ENCODE measurements around the gene MLYCD. TPM values are rescaled to one million over a fixed set of nuclear protein-coding genes. Genes with fewer than 3 reads are reported as not detected.
"Not testable (repeated sequence)": the region's sequence is repeated elsewhere in the genome, so short reads cannot be mapped to it uniquely, and the experiment has no call there.

MLYCD gene
- total RNA-seq, 1 donor from 2014 or later: 5.6 TPM

GRCh38 chr16:83926726-83927397 is 27.9 kb downstream of the MLYCD start:
- DNase-seq: peak; percentile 77

GRCh38 chr16:83928341-83929055 is 29.6 kb downstream of the MLYCD start:
- no peak for DNase-seq

GRCh38 chr16:83929811-83930555 is 31.1 kb downstream of the MLYCD start:
- DNase-seq: no peak

GRCh38 chr16:83930730-83931500 is 32.0 kb downstream of the MLYCD start:
- no peak for DNase-seq

GRCh38 chr16:83931556-83931955 is 32.6 kb downstream of the MLYCD start:
- no peak for DNase-seq

GRCh38 chr16:83932304-83932703 is 33.4 kb downstream of the MLYCD start:
- DNase-seq: no peak

- DNase-seq: no peak
Measured at GRCh38 chr16:83932955-83933673, 34.2 kb downstream of the MLYCD start.

- no peak for DNase-seq
Measured at GRCh38 chr16:83933885-83934683, 35.2 kb downstream of the MLYCD start.

GRCh38 chr16:83934684-83934977 is 35.7 kb downstream of the MLYCD start:
- no peak for DNase-seq

GRCh38 chr16:83935005-83935857 is 36.3 kb downstream of the MLYCD start:
- DNase-seq: no peak

- no peak for DNase-seq
Measured at GRCh38 chr16:83935858-83936255, 36.9 kb downstream of the MLYCD start.

- DNase-seq: no peak
Measured at GRCh38 chr16:83936581-83937165, 37.8 kb downstream of the MLYCD start.

- no peak for DNase-seq
Measured at GRCh38 chr16:83937267-83937666, 38.4 kb downstream of the MLYCD start.

GRCh38 chr16:83937922-83938885 is 39.3 kb downstream of the MLYCD start:
- DNase-seq: no peak

GRCh38 chr16:83939266-83939855 is 40.4 kb downstream of the MLYCD start:
- DNase-seq: no peak

- no peak for DNase-seq
Measured at GRCh38 chr16:83940119-83940518, 41.2 kb downstream of the MLYCD start.

- DNase-seq: no peak
Measured at GRCh38 chr16:83940630-83941378, 41.9 kb downstream of the MLYCD start.

- not testable (repeated sequence) for DNase-seq
Measured at GRCh38 chr16:83941546-83941945, 42.6 kb downstream of the MLYCD start.

Measured in dermis blood vessel endothelial cell (primary cell).